ENCODE data around the gene HEATR5A. TPM values are rescaled to one million over a fixed set of nuclear protein-coding genes. Genes with fewer than 3 reads are reported as not detected.
A peak's percentile ranks its signal among the peaks of the same experiment; 100 is the strongest.

Gene HEATR5A
- polyA plus RNA-seq, 2 of the 4 experiments (the other 2 are of a cell fraction), result 29.5 to 49.5 TPM

GRCh38 chr14:31303654-31304053 lies 116.7 kb downstream of the HEATR5A start:
- H3K4me3 ChIP-seq, result no peak overlapping the region
- TF ChIP-seq MAFK (IDR thresholded peaks at IDR 0.05; ENCODE audit: partially characterized antibody) (no peak), PHF8 (IDR thresholded peaks at IDR 0.05; ENCODE audit: borderline replicate concordance, low read depth) (no peak)
- TF ChIP-seq, protein P1, sequence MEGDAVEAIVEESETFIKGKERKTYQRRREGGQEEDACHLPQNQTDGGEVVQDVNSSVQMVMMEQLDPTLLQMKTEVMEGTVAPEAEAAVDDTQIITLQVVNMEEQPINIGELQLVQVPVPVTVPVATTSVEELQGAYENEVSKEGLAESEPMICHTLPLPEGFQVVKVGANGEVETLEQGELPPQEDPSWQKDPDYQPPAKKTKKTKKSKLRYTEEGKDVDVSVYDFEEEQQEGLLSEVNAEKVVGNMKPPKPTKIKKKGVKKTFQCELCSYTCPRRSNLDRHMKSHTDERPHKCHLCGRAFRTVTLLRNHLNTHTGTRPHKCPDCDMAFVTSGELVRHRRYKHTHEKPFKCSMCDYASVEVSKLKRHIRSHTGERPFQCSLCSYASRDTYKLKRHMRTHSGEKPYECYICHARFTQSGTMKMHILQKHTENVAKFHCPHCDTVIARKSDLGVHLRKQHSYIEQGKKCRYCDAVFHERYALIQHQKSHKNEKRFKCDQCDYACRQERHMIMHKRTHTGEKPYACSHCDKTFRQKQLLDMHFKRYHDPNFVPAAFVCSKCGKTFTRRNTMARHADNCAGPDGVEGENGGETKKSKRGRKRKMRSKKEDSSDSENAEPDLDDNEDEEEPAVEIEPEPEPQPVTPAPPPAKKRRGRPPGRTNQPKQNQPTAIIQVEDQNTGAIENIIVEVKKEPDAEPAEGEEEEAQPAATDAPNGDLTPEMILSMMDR (IDR thresholded peaks at IDR 0.05), result no peak
- TF ChIP-seq, protein P2, sequence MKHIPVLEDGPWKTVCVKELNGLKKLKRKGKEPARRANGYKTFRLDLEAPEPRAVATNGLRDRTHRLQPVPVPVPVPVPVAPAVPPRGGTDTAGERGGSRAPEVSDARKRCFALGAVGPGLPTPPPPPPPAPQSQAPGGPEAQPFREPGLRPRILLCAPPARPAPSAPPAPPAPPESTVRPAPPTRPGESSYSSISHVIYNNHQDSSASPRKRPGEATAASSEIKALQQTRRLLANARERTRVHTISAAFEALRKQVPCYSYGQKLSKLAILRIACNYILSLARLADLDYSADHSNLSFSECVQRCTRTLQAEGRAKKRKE (CRISPR knock-in tag; IDR thresholded peaks at IDR 0.05; ENCODE audit: low read depth), result no peak
- no peaks in the 10 kb centered on the region for H3K9me3 ChIP-seq
- POLR2A ChIA-PET, result no interaction called here
- no peak for FAIRE-seq
- no peaks in the 10 kb centered on the region for H3K4me1 ChIP-seq
- ATAC-seq, result no peak
- H3K27ac ChIP-seq, result no peak overlapping the region
- no peak for DNase-seq (ENCODE audit: low read depth in 1 of 2, low spot score in 1 of 2)
- 91% methylated on average over 5 of the region's 5 CpGs for WGBS (ENCODE audit: missing lambda C conversion rate)
- H3K4me2 ChIP-seq, result no peak overlapping the region
- CTCF ChIA-PET, result no interaction called here

DNA sequence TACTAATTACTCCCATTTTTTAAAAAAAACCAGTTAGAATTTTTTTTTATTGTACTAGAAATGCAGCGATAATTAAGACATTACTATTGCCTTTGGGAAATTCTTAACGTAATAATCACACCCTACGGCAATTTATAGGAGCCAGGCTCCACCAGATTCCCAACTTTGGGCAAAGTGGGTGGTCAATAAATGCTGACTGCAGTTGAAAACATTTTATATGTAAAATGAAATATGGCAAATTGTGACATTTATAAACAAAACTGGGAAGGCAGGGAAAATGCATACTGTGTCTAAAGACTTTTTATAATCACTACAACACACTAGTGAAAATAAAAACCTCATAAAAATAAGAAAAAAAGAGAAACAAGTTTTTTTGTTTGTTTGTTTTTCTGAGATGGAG lies 119.5 kb downstream of the HEATR5A start:
- no peaks in the 10 kb centered on the region for H3K9me3 ChIP-seq
- FAIRE-seq, result no peak
- POLR2A ChIA-PET, result no interaction called here
- no peak overlapping the region for H3K4me3 ChIP-seq
- CTCF ChIA-PET, result interaction anchor here (1.3 to 2.0 kb wide), 2 partner anchors 14 to 93 kb away, joined by 4 to 6 read pairs; partner anchors contain the start of gene HECTD1
- H3K4me2 ChIP-seq, result no peak overlapping the region
- no peak for ATAC-seq
- no peak for DNase-seq (ENCODE audit: low read depth in 1 of 2, low spot score in 1 of 2)
- TF ChIP-seq FOXS1 (CRISPR knock-in tag; IDR thresholded peaks at IDR 0.05) (no peak), NFE2L2 (conservative IDR thresholded peaks at IDR 0.05; ENCODE audit: low read length) (no peak), MAFK (IDR thresholded peaks at IDR 0.05; ENCODE audit: partially characterized antibody) (peak; percentile 65)
- H3K27ac ChIP-seq, result no peak overlapping the region
- H3K4me1 ChIP-seq, result no peaks in the 10 kb centered on the region
- WGBS (ENCODE audit: missing lambda C conversion rate), result 91% methylated on average over 3 of the region's 3 CpGs

DNA sequence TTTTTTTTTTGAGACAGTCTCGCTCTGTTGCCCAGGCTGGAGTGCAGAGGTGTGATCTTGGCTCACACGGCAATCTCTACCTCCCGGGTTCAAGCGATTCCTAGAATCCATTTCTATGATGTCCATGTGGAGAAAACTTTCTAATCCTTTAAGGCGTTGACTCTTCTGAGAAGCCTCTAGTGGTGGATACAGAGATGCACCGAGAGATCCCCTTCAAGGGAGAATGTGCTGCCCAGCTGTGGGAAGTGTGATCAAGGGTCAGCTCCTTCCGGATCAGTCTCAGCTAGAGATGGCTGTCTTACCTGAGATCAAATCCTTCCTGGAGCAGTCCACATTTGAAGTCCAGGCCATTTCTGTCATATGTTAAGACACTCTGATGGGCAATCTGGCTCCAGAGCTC lies 120.1 kb downstream of the HEATR5A start:
- DNase-seq (ENCODE audit: low read depth in 1 of 2, low spot score in 1 of 2), result peak; percentile 15 to 21
- WGBS (ENCODE audit: missing lambda C conversion rate), result 92% methylated on average over 7 of the region's 7 CpGs
- ChIA-PET POLR2A (no interaction called here), CTCF (interaction anchor here (0.6 to 2.0 kb wide), 5 partner anchors 14 to 800 kb away, joined by 3 to 6 read pairs (median 3); partner anchors contain the start of gene HECTD1)
- Histone ChIP-seq H3K9me3 (no peaks in the 10 kb centered on the region), H3K27ac (no peak overlapping the region), H3K4me3 (no peak overlapping the region), H3K4me2 (no peak overlapping the region), H3K4me1 (no peaks in the 10 kb centered on the region)
- peak; percentile 74 to 82 for ATAC-seq
- TF ChIP-seq SREBF2 (IDR thresholded peaks at IDR 0.05) (no peak), NPAS2 (CRISPR knock-in tag; IDR thresholded peaks at IDR 0.05; ENCODE audit: borderline replicate concordance) (no peak), RNF2 (IDR thresholded peaks at IDR 0.05; ENCODE audit: borderline replicate concordance, low read depth) (no peak), EHMT2 (IDR thresholded peaks at IDR 0.05; ENCODE audit: low read depth) (no peak), MAFK (IDR thresholded peaks at IDR 0.05; ENCODE audit: partially characterized antibody) (no peak)
- TF ChIP-seq, protein P1 (IDR thresholded peaks at IDR 0.05), result peak; percentile 8; the same call in 1 of the 3 replicates
- no peak for FAIRE-seq

DNA sequence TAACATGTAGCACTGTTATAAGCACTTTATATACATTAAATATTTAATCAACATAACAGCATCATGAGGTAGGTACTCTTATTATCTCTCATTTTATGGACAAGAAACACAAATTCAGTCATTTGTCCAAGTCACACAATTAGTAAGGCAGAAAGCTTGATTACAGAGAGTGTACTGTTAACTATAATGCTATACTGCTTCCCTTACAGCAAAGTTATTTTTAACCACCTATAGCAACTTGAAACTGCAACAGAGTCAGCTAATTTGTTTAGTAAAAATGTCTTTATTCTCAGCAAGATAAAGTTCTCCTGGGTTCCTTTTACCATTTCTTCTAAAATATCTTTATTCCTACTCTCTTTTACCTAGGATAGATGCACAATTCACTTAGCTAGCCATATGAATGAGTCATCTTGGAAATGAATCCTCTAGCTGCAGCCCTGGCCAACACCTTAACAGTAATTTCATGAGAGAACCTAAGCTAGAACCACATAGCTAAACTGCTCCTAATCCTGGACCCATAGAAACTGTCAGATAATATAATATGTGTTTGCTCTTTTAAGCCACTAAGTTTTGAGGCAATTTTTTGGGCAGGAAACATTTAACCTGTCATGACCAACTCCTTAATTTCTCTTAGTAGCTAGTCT lies 122.5 kb downstream of the HEATR5A start:
- Histone ChIP-seq H3K4me2 (no peak overlapping the region), H3K9me3 (no peaks in the 10 kb centered on the region), H3K27ac (no peak overlapping the region), H3K4me3 (no peak overlapping the region), H3K4me1 (no peaks in the 10 kb centered on the region)
- no peak for ATAC-seq
- FAIRE-seq, result no peak
- no peak for DNase-seq (ENCODE audit: low read depth in 1 of 2, low spot score in 1 of 2)
- ChIA-PET POLR2A (interaction anchor here (0.6 to 1.6 kb wide), 2 partner anchors 90 to 122 kb away, joined by 3 to 7 read pairs; partner anchors contain the start of genes HEATR5A and HECTD1), CTCF (interaction anchor here (0.6 to 1.9 kb wide), 5 partner anchors 13 to 90 kb away, joined by 3 to 7 read pairs (median 4); partner anchors contain the start of gene HECTD1)
- TF ChIP-seq SMC3 (IDR thresholded peaks at IDR 0.05), result no peak
- TF ChIP-seq, protein P3, sequence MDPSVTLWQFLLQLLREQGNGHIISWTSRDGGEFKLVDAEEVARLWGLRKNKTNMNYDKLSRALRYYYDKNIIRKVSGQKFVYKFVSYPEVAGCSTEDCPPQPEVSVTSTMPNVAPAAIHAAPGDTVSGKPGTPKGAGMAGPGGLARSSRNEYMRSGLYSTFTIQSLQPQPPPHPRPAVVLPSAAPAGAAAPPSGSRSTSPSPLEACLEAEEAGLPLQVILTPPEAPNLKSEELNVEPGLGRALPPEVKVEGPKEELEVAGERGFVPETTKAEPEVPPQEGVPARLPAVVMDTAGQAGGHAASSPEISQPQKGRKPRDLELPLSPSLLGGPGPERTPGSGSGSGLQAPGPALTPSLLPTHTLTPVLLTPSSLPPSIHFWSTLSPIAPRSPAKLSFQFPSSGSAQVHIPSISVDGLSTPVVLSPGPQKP (IDR thresholded peaks at IDR 0.05; ENCODE audit: low read depth, low read length), result no peak
- TF ChIP-seq NR3C1 (IDR thresholded peaks at IDR 0.05), result no peak
- no peak for TF ChIP-seq EP300 (IDR thresholded peaks at IDR 0.05)
- TF ChIP-seq, protein P4, sequence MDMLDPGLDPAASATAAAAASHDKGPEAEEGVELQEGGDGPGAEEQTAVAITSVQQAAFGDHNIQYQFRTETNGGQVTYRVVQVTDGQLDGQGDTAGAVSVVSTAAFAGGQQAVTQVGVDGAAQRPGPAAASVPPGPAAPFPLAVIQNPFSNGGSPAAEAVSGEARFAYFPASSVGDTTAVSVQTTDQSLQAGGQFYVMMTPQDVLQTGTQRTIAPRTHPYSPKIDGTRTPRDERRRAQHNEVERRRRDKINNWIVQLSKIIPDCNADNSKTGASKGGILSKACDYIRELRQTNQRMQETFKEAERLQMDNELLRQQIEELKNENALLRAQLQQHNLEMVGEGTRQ (IDR thresholded peaks at IDR 0.05), result no peak
- no peak for TF ChIP-seq TP53 (CRISPR knock-in tag; IDR thresholded peaks at IDR 0.05)
- TF ChIP-seq ZSCAN20 (CRISPR knock-in tag; IDR thresholded peaks at IDR 0.05), result no peak
